Limb (tissue), 2 donors: ENCODE measurements around the gene OGFR.

Source experiments
- DNase-seq, 2 donors: peaks; one replicate each; pipeline ENCODE4 v3.0.0-alpha.2; 2016; ENCODE audit errors: extremely low spot score in 2 of 2

The OGFR gene

GRCh38 chr20:62770111-62770910 lies 34.3 kb upstream of the OGFR start:
- no peak for DNase-seq

GRCh38 chr20:62770916-62771315 lies 33.7 kb upstream of the OGFR start:
- no peak for DNase-seq

GRCh38 chr20:62771396-62772102 lies 33.1 kb upstream of the OGFR start:
- DNase-seq = no peak

- DNase-seq = no peak
Measured at GRCh38 chr20:62772103-62772611, 32.5 kb upstream of the OGFR start.

- DNase-seq = no peak
Measured at GRCh38 chr20:62772619-62772989, 32.0 kb upstream of the OGFR start.

GRCh38 chr20:62772990-62773844 lies 31.4 kb upstream of the OGFR start:
- DNase-seq = no peak

- no peak for DNase-seq
Measured at GRCh38 chr20:62773845-62774714, 30.6 kb upstream of the OGFR start.

GRCh38 chr20:62774762-62775161 lies 29.9 kb upstream of the OGFR start:
- DNase-seq = no peak

- no peak for DNase-seq
Measured at GRCh38 chr20:62775206-62775605, 29.4 kb upstream of the OGFR start.

GRCh38 chr20:62776035-62776691 lies 28.5 kb upstream of the OGFR start:
- DNase-seq = no peak

- no peak for DNase-seq
Measured at GRCh38 chr20:62776692-62777527, 27.7 kb upstream of the OGFR start.

- no peak for DNase-seq
Measured at GRCh38 chr20:62777528-62777830, 27.2 kb upstream of the OGFR start.

- DNase-seq = no peak
Measured at GRCh38 chr20:62778058-62778457, 26.6 kb upstream of the OGFR start.

GRCh38 chr20:62778601-62779416 lies 25.8 kb upstream of the OGFR start:
- no peak for DNase-seq

GRCh38 chr20:62779417-62779685 lies 25.3 kb upstream of the OGFR start:
- no peak for DNase-seq

- no peak for DNase-seq
Measured at GRCh38 chr20:62780204-62780603, 24.4 kb upstream of the OGFR start.

GRCh38 chr20:62780696-62781095 lies 23.9 kb upstream of the OGFR start:
- DNase-seq = no peak

- DNase-seq = no peak
Measured at GRCh38 chr20:62782149-62782892, 22.3 kb upstream of the OGFR start.
